ENCODE measurements around the gene ARPC5L.

ARPC5L gene

DNA sequence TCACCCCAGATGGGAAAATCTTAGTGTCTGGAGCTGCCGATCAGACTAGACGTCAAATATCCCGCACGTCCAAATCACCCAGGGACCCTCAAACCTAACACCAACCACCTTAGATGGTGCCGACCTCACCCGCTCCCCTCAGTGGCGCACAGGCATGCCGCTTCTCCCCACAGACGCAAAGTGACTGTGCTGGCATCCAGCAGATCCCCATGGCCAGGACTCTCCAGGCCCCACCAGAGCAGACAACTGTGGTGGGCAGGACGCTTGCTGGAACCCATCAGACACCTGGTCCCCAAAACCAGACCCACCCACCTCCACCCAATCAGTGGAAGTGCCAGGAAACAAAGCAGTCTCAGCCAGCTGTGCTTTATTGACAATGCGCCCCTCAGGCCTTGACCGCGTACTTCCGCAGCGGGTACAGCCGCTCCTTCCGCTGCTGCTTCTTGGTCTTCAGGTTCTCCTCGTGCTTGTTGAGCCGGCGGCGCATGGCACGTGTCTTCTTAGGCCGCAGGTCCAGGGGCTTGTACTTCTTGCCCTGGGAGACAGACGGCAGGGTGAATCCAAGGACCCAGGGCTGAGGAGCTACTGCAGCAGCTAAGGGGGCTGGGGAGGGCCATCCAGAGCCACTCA, 4.3 kb upstream of the ARPC5L start:
- no peak overlapping the region for H3K4me3 ChIP-seq (ENCODE audit: control insufficient read depth, low read depth, low read length)
- TF ChIP-seq CTCF (IDR thresholded peaks at IDR 0.05; ENCODE audit: control insufficient read depth, insufficient read depth, low read depth, low read length, missing control alignments), result no peak
- no peak for DNase-seq (ENCODE audit: low read depth)

DNA sequence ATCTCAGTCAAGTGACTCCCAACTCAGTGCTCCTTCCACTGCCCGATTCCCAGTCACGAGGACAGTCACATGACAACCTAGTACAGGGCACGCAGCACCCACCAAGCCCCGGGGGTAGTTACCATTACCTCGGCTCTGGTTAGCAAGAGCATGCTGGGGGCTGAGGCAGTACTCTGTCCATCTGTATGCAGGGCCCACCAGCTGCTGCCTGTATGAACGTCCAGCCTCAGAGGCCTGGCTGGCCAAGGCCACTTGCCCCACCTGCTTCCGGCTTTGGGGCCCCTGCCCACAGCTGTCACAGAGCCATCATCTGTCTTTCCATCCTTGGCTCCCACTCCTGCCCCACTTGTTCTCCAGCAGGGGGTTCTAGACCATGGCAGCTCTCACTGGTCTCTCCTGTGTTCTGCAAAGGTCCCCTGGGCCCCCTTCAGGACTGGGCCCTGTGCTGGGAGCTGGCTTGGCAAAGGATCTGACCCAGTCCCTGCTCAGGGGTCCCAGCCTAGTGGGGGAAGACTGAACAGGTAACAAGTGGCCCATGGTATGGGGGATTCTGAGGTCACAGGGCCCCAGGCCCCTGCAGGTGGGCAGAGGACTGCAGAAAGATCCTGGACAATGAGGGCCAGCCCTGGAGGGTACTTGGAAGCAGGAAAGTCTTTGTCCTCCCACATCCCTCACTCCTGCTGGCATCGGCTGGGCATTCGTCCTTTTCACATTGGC, 3.4 kb upstream of the ARPC5L start:
- no peak overlapping the region for H3K4me3 ChIP-seq (ENCODE audit: control insufficient read depth, low read depth, low read length)
- DNase-seq (ENCODE audit: low read depth), result no peak
- TF ChIP-seq CTCF (IDR thresholded peaks at IDR 0.05; ENCODE audit: control insufficient read depth, insufficient read depth, low read depth, low read length, missing control alignments), result no peak

DNA sequence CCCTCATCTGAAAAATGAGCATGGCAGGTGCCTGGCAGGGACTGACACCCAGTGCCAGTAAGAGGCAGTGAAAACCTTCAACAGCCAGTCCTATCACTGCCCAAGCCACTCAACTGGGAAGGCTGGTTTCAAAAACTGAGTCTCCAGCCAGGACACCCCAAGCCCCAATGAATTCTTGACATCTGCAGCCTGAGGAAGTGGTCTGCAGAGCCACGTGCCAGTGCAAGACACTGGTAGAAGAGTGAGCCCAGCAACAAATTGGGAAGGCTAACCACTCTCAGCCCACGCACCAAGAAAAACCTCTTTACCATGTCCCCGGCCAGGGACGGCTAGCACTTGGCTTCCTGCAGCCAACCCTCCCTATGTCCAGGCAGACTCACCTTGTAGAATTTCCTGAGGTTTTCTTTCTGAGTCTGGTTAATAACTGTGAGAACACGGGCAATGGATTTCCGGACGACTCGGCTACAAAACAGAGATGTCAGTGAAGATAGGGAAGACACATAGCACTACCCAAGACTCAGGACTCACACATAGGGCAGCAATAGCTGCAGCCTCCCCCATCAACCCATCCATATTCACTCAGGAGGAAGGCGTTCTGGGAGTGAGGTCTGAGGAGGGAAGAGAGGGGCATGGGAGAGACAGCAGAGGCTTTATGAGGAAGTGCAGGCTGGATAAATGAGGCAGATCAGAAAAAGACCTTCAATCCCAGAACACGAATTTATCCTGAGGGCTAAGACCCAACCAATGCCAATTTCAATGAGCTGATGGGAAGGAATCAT, 1.9 kb upstream of the ARPC5L start:
- peak overlapping the region; percentile 77 for H3K4me3 ChIP-seq (ENCODE audit: control insufficient read depth, low read depth, low read length)
- no peak for DNase-seq (ENCODE audit: low read depth)
- no peak for TF ChIP-seq CTCF (IDR thresholded peaks at IDR 0.05; ENCODE audit: control insufficient read depth, insufficient read depth, low read depth, low read length, missing control alignments)

- TF ChIP-seq CTCF (IDR thresholded peaks at IDR 0.05; ENCODE audit: control insufficient read depth, insufficient read depth, low read depth, low read length, missing control alignments), result no peak
- DNase-seq (ENCODE audit: low read depth), result no peak
- H3K4me3 ChIP-seq (ENCODE audit: control insufficient read depth, low read depth, low read length), result peak overlapping the region; percentile 77
These were observed 1.2 kb upstream of the ARPC5L start for GRCh38 chr9:124860582-124861341.

- DNase-seq (ENCODE audit: low read depth), result no peak
- no peak for TF ChIP-seq CTCF (IDR thresholded peaks at IDR 0.05; ENCODE audit: control insufficient read depth, insufficient read depth, low read depth, low read length, missing control alignments)
- no peak overlapping the region for H3K4me3 ChIP-seq (ENCODE audit: control insufficient read depth, low read depth, low read length)
These were observed 1.5 kb downstream of the ARPC5L start for GRCh38 chr9:124863371-124863871.

All from AG09309 (cell line).